IMR-90 (cell line): ENCODE results near the gene BROX. TPM values are rescaled to one million over a fixed set of nuclear protein-coding genes. Genes with fewer than 3 reads are reported as not detected.
A peak's percentile ranks its signal among the peaks of the same experiment; 100 is the strongest.

Experiments
- ATAC-seq: fragments of 200-7000 bp; cut with Tn5 transposase; 2 replicates; pipeline ENCODE4 v1.9.1; 2020; ENCODE audit warnings: low read depth, mild to moderate bottlenecking, moderate library complexity
- BruUV-seq: library from RNA; stranded (reverse); fragments of 400-500 nt; replicated peaks from 2 replicates; lab custom pipeline; 2021; lab: Mats Ljungman, UMichigan
- CTCF ChIA-PET: fragments of 300-600 bp; formaldehyde crosslinking; extraction: SDS; loops from one replicate; lab custom pipeline; 2021; ENCODE audit warnings: antibody characterized with exemption; lab: Yijun Ruan, JAX
- POLR2A ChIA-PET: fragments of 300-600 bp; sonication (Branson Sonifier 250); formaldehyde crosslinking; loops from one replicate; lab custom pipeline; 2022; ENCODE audit warnings: antibody characterized with exemption; ENCODE audit not compliant: unreplicated experiment; lab: Charles Lee
- DNase-seq: peaks from one replicate; pipeline ENCODE4 v3.0.0; 2013
- H2AFZ ChIP-seq: replicated peaks from 2 replicates; pipeline ENCODE3; 2013; ENCODE audit warnings: low read length, mild to moderate bottlenecking; ENCODE audit not compliant: poor library complexity
- H2AK5ac ChIP-seq: 2 replicates; pipeline ENCODE4 v1.6.1; 2013; ENCODE audit warnings: low read depth, low read length, inconsistent platforms
- H2AK9ac ChIP-seq: replicated peaks from 2 replicates; pipeline ENCODE3; 2013; ENCODE audit warnings: mild to moderate bottlenecking, low read depth, low read length, moderate library complexity; ENCODE audit not compliant: poor library complexity
- H2BK120ac ChIP-seq: 2 replicates; pipeline ENCODE4 v1.6.1; 2013; ENCODE audit warnings: low read depth, low read length, inconsistent platforms
- H2BK15ac ChIP-seq: 3 replicates; pipeline ENCODE4 v1.6.1; 2013; ENCODE audit warnings: low read depth, low read length, inconsistent platforms
- H2BK20ac ChIP-seq: 2 replicates; pipeline ENCODE4 v1.6.1; 2013; ENCODE audit warnings: low read depth, mild to moderate bottlenecking, inconsistent platforms, low read length, moderate library complexity
- H2BK5ac ChIP-seq: 2 replicates; pipeline ENCODE4 v1.6.1; 2013; ENCODE audit warnings: mild to moderate bottlenecking, low read depth, low read length, inconsistent platforms; ENCODE audit not compliant: poor library complexity, severe bottlenecking
- H3K14ac ChIP-seq: replicated peaks from 2 replicates; pipeline ENCODE4 v1.6.1; 2013; ENCODE audit warnings: low read depth, low read length, inconsistent platforms
- H3K18ac ChIP-seq: 2 replicates; pipeline ENCODE4 v1.6.1; 2013; ENCODE audit warnings: low read depth, low read length, control low read depth
- H3K23ac ChIP-seq: 2 replicates; pipeline ENCODE4 v1.6.1; 2013; ENCODE audit warnings: low read depth, low read length, inconsistent platforms
- H3K27ac ChIP-seq: 2 replicates; pipeline ENCODE4 v1.5.1; 2013; ENCODE audit warnings: mild to moderate bottlenecking, control low read depth, low read length; ENCODE audit not compliant: insufficient read depth
- H3K27me3 ChIP-seq: 2 replicates; pipeline ENCODE4 v1.6.1; 2013; ENCODE audit warnings: low read length; ENCODE audit not compliant: control insufficient read depth, insufficient read depth
- H3K36me3 ChIP-seq: 2 replicates; pipeline ENCODE4 v1.6.1; 2013; ENCODE audit warnings: low read length, mixed read lengths; ENCODE audit not compliant: control insufficient read depth, insufficient read depth
- H3K4ac ChIP-seq: 2 replicates; pipeline ENCODE4 v1.6.1; 2013; ENCODE audit warnings: low read depth, low read length, inconsistent platforms
- H3K4me1 ChIP-seq: 2 replicates; pipeline ENCODE4 v1.6.1; 2013; ENCODE audit warnings: low read length, mixed read lengths; ENCODE audit not compliant: control insufficient read depth, insufficient read depth
- H3K4me2 ChIP-seq: 2 replicates; pipeline ENCODE4 v1.6.1; 2013; ENCODE audit warnings: low read depth, mild to moderate bottlenecking, control low read depth, low read length, moderate library complexity
- H3K4me3 ChIP-seq: 2 replicates; pipeline ENCODE4 v1.5.1; 2013; ENCODE audit warnings: low read depth, mild to moderate bottlenecking, control low read depth, low read length, moderate library complexity; ENCODE audit not compliant: insufficient read depth
- H3K56ac ChIP-seq: 2 replicates; pipeline ENCODE4 v1.6.1; 2013; ENCODE audit warnings: low read length, inconsistent platforms; ENCODE audit not compliant: insufficient read depth; ENCODE audit errors: extremely low read depth
- H3K79me1 ChIP-seq, 2 experiments: 2 replicates each; pipeline ENCODE4 v1.6.1; 2013; ENCODE audit warnings: low read length in 2 of 2, inconsistent platforms in 1 of 2, low read depth in 1 of 2
- H3K9ac ChIP-seq: 2 replicates; pipeline ENCODE4 v1.6.1; 2013; ENCODE audit warnings: low read depth, low read length, control low read depth
- H3K9me1 ChIP-seq: 2 replicates; pipeline ENCODE4 v1.6.1; 2013; ENCODE audit warnings: low read length, inconsistent platforms; ENCODE audit not compliant: insufficient read depth
- H3K9me3 ChIP-seq: 2 replicates; pipeline ENCODE4 v1.6.1; 2013; ENCODE audit warnings: low read length; ENCODE audit not compliant: control insufficient read depth, insufficient read depth
- H4K20me1 ChIP-seq: 2 replicates; pipeline ENCODE4 v1.6.1; 2013; ENCODE audit warnings: low read length, inconsistent platforms; ENCODE audit not compliant: insufficient read depth
- H4K5ac ChIP-seq: 2 replicates; pipeline ENCODE4 v1.6.1; 2013; ENCODE audit warnings: mild to moderate bottlenecking, low read depth, low read length, control low read depth
- H4K8ac ChIP-seq, 2 experiments: 2 replicates each; pipeline ENCODE4 v1.6.1; 2013; ENCODE audit warnings: low read depth in 2 of 2, low read length in 2 of 2, control low read depth in 1 of 2, inconsistent platforms in 1 of 2
- H4K91ac ChIP-seq: 2 replicates; pipeline ENCODE4 v1.6.1; 2013; ENCODE audit warnings: low read depth, low read length, inconsistent platforms; ENCODE audit not compliant: insufficient read depth
- BHLHE40 ChIP-seq: fragments of 150-350 bp; IDR thresholded peaks from 2 replicates; pipeline ENCODE4 v1.6.1; 2016; ENCODE audit warnings: mild to moderate bottlenecking, low read depth, low read length
- FOS ChIP-seq: fragments of 150-350 bp; IDR thresholded peaks from 2 replicates; pipeline ENCODE4 v1.6.1; 2016; ENCODE audit warnings: low read depth, low read length
- MAFK ChIP-seq: IDR thresholded peaks from 2 replicates; pipeline ENCODE4 v1.6.1; 2012; ENCODE audit warnings: low read depth, low read length, improper control_type of control experiment
- MAZ ChIP-seq: IDR thresholded peaks from 2 replicates; pipeline ENCODE4 v1.6.1; 2012; ENCODE audit warnings: low read depth, mild to moderate bottlenecking, low read length, improper control_type of control experiment, moderate library complexity, borderline replicate concordance
- POLR2A ChIP-seq: IDR thresholded peaks from 2 replicates; pipeline ENCODE4 v1.6.1; 2012; ENCODE audit warnings: mild to moderate bottlenecking, low read depth, low read length
- RAD21 ChIP-seq: IDR thresholded peaks from 2 replicates; pipeline ENCODE4 v1.6.1; 2012; ENCODE audit warnings: low read length, improper control_type of control experiment
- RFX5 ChIP-seq: IDR thresholded peaks from 2 replicates; pipeline ENCODE4 v1.8.0; 2012; ENCODE audit warnings: low read depth, mild to moderate bottlenecking, low read length, moderate library complexity
- WGBS, 2 experiments: methylation state at CpG; one replicate each; pipeline versions ENCODE4 v1.1.5 to v1.1.7; 2013; ENCODE audit warnings: missing lambda C conversion rate in 2 of 2; ENCODE audit not compliant: insufficient read length in 1 of 2; ENCODE audit errors: extremely low coverage in 2 of 2; 5-methylcytosine and 5-hydroxymethylcytosine counted together
- dilution Hi-C: fragments of 300-500 bp; cut with HindIII; formaldehyde crosslinking; loops from one replicate; pipeline ENCODE4 v1.14.3; 2018; ENCODE audit warnings: low sequenced_read_pairs; ENCODE audit not compliant: unreplicated experiment
- in situ Hi-C: fragments of 300-500 bp; cut with MboI; formaldehyde crosslinking; loops from 3 replicates; pipeline ENCODE4 v1.14.3; 2019; ENCODE audit warnings: low sequenced_read_pairs, inconsistent platforms, mixed read lengths
- intact Hi-C: fragments of 100-400 bp; cut with micrococcal nuclease; formaldehyde crosslinking; loops from 2 replicates; pipeline ENCODE4 v1.10.0; 2022
- polyA plus RNA-seq, 3 experiments: library from polyadenylated mRNA; depleted of rRNA; stranded (reverse); fragments of >200 nt; gene quantifications; 2 replicates each; pipeline ENCODE4 v1.2.3, GENCODE V29; 2012; ENCODE audit warnings: low replicate concordance in 1 of 3
- total RNA-seq: library from RNA; depleted of rRNA; stranded (reverse); fragments of >200 nt; gene quantifications from 2 replicates; pipeline ENCODE4 v1.2.3, GENCODE V29; 2012
- TF ChIP-seq, protein P1 (sequence below): fragments of 150-350 bp; IDR thresholded peaks from 2 replicates; pipeline ENCODE4 v1.6.1; 2016; ENCODE audit warnings: low read depth, mild to moderate bottlenecking, low read length, moderate library complexity, borderline replicate concordance
- TF ChIP-seq, protein P2 (sequence below): conservative IDR thresholded peaks from 2 replicates; pipeline ENCODE4 v1.5.1; 2012; ENCODE audit warnings: mild to moderate bottlenecking, low read depth, low read length, improper control_type of control experiment
- TF ChIP-seq, protein P3 (sequence below): fragments of 150-350 bp; IDR thresholded peaks from 2 replicates; pipeline ENCODE4 v1.6.1; 2017; ENCODE audit warnings: mild to moderate bottlenecking, antibody characterized with exemption, low read length, low read depth

Gene BROX
- total and polyA plus RNA-seq, 2 of the 4 experiments (the other 2 are of a cell fraction), result 6.8 to 43.4 TPM

DNA sequence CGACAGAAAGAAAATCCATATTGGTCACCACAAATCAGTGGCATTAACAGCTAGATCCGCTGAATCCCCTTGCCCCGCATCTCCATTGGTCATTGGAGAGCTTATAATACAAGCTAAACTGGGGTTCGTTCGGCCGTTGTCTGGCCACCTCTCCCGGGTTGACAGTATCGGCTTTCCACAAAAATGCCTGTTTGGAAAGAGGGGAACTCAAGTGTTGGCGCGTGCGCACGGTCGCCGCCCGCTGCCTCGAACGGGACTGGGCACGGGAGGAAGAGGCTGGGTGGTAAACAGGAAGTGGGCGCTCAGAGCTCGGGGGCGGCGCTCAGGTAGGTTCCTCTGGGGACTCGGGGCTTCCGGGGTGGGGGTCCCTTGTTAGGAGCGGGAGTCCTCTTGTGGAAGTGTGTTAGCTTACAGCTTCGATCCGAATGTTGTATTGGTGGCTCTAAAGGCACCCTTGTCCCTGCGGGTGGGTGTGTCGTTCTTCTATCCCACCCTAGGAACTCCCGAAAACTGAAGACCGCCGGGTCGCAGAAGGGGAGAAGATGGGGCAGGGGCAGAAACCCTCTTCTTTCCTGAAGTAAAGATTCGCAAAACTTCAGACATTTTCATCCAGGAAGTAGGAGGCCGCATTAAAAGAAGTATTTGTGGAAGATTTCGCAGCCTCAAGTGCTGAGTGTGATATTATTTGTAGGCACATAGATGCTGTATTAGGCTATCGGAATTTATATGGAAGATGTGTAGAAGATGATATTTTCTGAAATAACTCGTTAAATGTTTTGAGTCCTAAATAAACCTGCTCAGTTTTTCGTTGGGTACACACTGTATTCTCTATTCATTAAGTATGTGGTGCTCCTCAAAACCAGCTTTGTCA lies 962 bp downstream of the BROX start:
- H4K5ac ChIP-seq, result peak overlapping the region; percentile 86
- H3K9me1 ChIP-seq, result no peaks in the 10 kb centered on the region; the same call in 1 of the 2 replicates
- peak; percentile 66 for ATAC-seq
- peak overlapping the region; percentile 98 for H4K91ac ChIP-seq
- H2AK5ac ChIP-seq, result peak overlapping the region; percentile 33; the same call in 1 of the 2 replicates
- peak overlapping the region; percentile 95 to 100 for H4K8ac ChIP-seq
- no peaks in the 10 kb centered on the region for H3K27me3 ChIP-seq
- in situ Hi-C loops, result no loop called here
- no TSS peak for BruUV-seq
- H3K9me3 ChIP-seq, result no peaks in the 10 kb centered on the region
- H2BK120ac ChIP-seq, result peak overlapping the region; percentile 95
- H2BK5ac ChIP-seq, result peak overlapping the region; percentile 99
- TF ChIP-seq, protein P1, sequence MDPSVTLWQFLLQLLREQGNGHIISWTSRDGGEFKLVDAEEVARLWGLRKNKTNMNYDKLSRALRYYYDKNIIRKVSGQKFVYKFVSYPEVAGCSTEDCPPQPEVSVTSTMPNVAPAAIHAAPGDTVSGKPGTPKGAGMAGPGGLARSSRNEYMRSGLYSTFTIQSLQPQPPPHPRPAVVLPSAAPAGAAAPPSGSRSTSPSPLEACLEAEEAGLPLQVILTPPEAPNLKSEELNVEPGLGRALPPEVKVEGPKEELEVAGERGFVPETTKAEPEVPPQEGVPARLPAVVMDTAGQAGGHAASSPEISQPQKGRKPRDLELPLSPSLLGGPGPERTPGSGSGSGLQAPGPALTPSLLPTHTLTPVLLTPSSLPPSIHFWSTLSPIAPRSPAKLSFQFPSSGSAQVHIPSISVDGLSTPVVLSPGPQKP, result no peak
- TF ChIP-seq POLR2A (peak; percentile 48; the same call in 1 of the 2 replicates), RFX5 (no peak), RAD21 (no peak), MAZ (peak; percentile 71; the same call in 1 of the 2 replicates), FOS (no peak), BHLHE40 (peak; percentile 98), MAFK (no peak)
- TF ChIP-seq, protein P2, sequence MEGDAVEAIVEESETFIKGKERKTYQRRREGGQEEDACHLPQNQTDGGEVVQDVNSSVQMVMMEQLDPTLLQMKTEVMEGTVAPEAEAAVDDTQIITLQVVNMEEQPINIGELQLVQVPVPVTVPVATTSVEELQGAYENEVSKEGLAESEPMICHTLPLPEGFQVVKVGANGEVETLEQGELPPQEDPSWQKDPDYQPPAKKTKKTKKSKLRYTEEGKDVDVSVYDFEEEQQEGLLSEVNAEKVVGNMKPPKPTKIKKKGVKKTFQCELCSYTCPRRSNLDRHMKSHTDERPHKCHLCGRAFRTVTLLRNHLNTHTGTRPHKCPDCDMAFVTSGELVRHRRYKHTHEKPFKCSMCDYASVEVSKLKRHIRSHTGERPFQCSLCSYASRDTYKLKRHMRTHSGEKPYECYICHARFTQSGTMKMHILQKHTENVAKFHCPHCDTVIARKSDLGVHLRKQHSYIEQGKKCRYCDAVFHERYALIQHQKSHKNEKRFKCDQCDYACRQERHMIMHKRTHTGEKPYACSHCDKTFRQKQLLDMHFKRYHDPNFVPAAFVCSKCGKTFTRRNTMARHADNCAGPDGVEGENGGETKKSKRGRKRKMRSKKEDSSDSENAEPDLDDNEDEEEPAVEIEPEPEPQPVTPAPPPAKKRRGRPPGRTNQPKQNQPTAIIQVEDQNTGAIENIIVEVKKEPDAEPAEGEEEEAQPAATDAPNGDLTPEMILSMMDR, result no peak
- TF ChIP-seq, protein P3, sequence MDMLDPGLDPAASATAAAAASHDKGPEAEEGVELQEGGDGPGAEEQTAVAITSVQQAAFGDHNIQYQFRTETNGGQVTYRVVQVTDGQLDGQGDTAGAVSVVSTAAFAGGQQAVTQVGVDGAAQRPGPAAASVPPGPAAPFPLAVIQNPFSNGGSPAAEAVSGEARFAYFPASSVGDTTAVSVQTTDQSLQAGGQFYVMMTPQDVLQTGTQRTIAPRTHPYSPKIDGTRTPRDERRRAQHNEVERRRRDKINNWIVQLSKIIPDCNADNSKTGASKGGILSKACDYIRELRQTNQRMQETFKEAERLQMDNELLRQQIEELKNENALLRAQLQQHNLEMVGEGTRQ, result peak; percentile 14; the same call in 1 of the 2 replicates
- peak; percentile 93 for DNase-seq
- H2BK20ac ChIP-seq, result no peak overlapping the region; the same call in 1 of the 2 replicates
- peak overlapping the region; percentile 99 for H3K9ac ChIP-seq
- no peaks in the 10 kb centered on the region; the same call in 1 of the 2 replicates for H4K20me1 ChIP-seq
- H2BK15ac ChIP-seq, result peak overlapping the region; percentile 70; the same call in 1 of the 3 replicates
- peak overlapping the region; percentile 99 for H3K56ac ChIP-seq
- H2AFZ ChIP-seq, result peak overlapping the region; percentile 99
- H3K4me2 ChIP-seq, result peak overlapping the region; percentile 93
- ChIA-PET CTCF (interaction anchor here (0.5 to 0.6 kb wide), 3 partner anchors 43 to 712 kb away, joined by 3 to 6 read pairs (median 6); no protein-coding TSS in a partner anchor), POLR2A (no interaction called here)
- peak overlapping the region; percentile 85 for H3K18ac ChIP-seq
- peaks cover 3% of the 10 kb centered on the region for H3K36me3 ChIP-seq
- peak overlapping the region; percentile 95 for H3K14ac ChIP-seq
- H3K23ac ChIP-seq, result peak overlapping the region; percentile 94
- peaks cover 9 to 49% of the 10 kb centered on the region in 2 experiments; a peak in 2 of 4 replicates for H3K79me1 ChIP-seq
- dilution Hi-C loops, result no loop called here
- H3K4me1 ChIP-seq, result no peaks in the 10 kb centered on the region
- peak overlapping the region; percentile 92 for H3K4me3 ChIP-seq
- no CpG with 5 or more reads among the region's 39 CpGs for WGBS, 2 experiments
- peak overlapping the region; percentile 100 for H3K27ac ChIP-seq
- intact Hi-C loops, result no loop called here
- H3K4ac ChIP-seq, result peak overlapping the region; percentile 90
- H2AK9ac ChIP-seq, result peak overlapping the region; percentile 90
